SK-N-SH (cell line): Measurements from ENCODE around the gene GNA15. TPM values are rescaled to one million over a fixed set of nuclear protein-coding genes. Genes with fewer than 3 reads are reported as not detected.

Experiments used
- CTCF ChIA-PET: fragments of 300-600, 350-600 bp; formaldehyde crosslinking; extraction: SDS; loops from one replicate; lab custom pipeline; 2021; lab: Yijun Ruan, JAX
- POLR2A ChIA-PET: fragments of 350-600 bp; sonication (Branson Sonifier 250); formaldehyde crosslinking; extraction: SDS; loops from one replicate; lab custom pipeline; 2020; ENCODE audit warnings: antibody characterized with exemption, inconsistent platforms; lab: Yijun Ruan, JAX
- DNase-seq: peaks from one replicate; pipeline ENCODE4 v3.0.0; 2012
- H2AFZ ChIP-seq: fragments of 200-600 bp; sonication (generic); 2 replicates; pipeline ENCODE4 v1.8.1; 2016; ENCODE audit warnings: antibody characterized with exemption, mild to moderate bottlenecking, low read depth
- H3F3A ChIP-seq: fragments of 200-600 bp; sonication (generic); replicated peaks from 2 replicates; pipeline ENCODE3; 2016; ENCODE audit warnings: antibody characterized with exemption, mild to moderate bottlenecking; ENCODE audit not compliant: insufficient read depth
- H3K27ac ChIP-seq, 2 experiments: fragments of 200-500 bp in 1 of 2; fragments of 200-600 bp in 1 of 2; sonication (Bioruptor generic) in 1 of 2; sonication (generic), shearing (Covaris generic) in 1 of 2; 2 replicates each; pipeline versions ENCODE4 v1.5.1 to v1.6.1; 2014 to 2016; ENCODE audit warnings: low read depth in 2 of 2, inconsistent platforms in 1 of 2, low read length in 1 of 2, mild to moderate bottlenecking in 1 of 2, mixed read lengths in 1 of 2
- H3K27me3 ChIP-seq: fragments of 200-600 bp; sonication (generic), shearing (Covaris generic); 2 replicates; pipeline ENCODE4 v1.6.1; 2016; ENCODE audit warnings: mixed run types; ENCODE audit not compliant: insufficient read depth
- H3K36me3 ChIP-seq, 2 experiments: fragments of 200-500 bp in 1 of 2; fragments of 200-600 bp in 1 of 2; sonication (Bioruptor generic) in 1 of 2; sonication (generic) in 1 of 2; replicated peaks in 1 of 2; 2 replicates each; pipeline versions ENCODE3 to v1.5.1; 2014 to 2016; ENCODE audit warnings: low read length in 1 of 2, mild to moderate bottlenecking in 1 of 2; ENCODE audit not compliant: insufficient read depth in 2 of 2, control insufficient read depth in 1 of 2
- H3K4me1 ChIP-seq, 2 experiments: fragments of 200-500 bp in 1 of 2; fragments of 200-600 bp in 1 of 2; sonication (Bioruptor generic) in 1 of 2; sonication (generic), shearing (Covaris generic) in 1 of 2; 2 replicates each; pipeline versions ENCODE4 v1.5.1 to v1.6.1; 2014 to 2016; ENCODE audit warnings: low read depth in 1 of 2, low read length in 1 of 2, mixed run types in 1 of 2; ENCODE audit not compliant: insufficient read depth in 2 of 2, control insufficient read depth in 1 of 2
- H3K4me2 ChIP-seq: fragments of 200-600 bp; sonication (generic), shearing (Covaris generic); 2 replicates; pipeline ENCODE4 v1.6.1; 2017; ENCODE audit warnings: mixed run types
- H3K4me3 ChIP-seq, 2 experiments: fragments of 200-500 bp in 1 of 2; fragments of 200-600 bp in 1 of 2; sonication (Bioruptor generic) in 1 of 2; sonication (generic), shearing (Covaris generic) in 1 of 2; 2 replicates each; pipeline versions ENCODE4 v1.5.1 to v1.8.1; 2014 to 2016; ENCODE audit warnings: low read depth in 2 of 2, inconsistent platforms in 1 of 2, low read length in 1 of 2, mild to moderate bottlenecking in 1 of 2, mixed read lengths in 1 of 2, moderate library complexity in 1 of 2
- H3K79me2 ChIP-seq: fragments of 200-600 bp; sonication (generic); 2 replicates; pipeline ENCODE4 v1.8.1; 2017; ENCODE audit warnings: mild to moderate bottlenecking; ENCODE audit not compliant: insufficient read depth
- H3K9ac ChIP-seq: fragments of 200-600 bp; sonication (generic); 2 replicates; pipeline ENCODE4 v1.6.1; 2017; ENCODE audit warnings: mixed run types
- H3K9me2 ChIP-seq: fragments of 200-600 bp; sonication (generic); 2 replicates; pipeline ENCODE4 v1.6.1; 2017; ENCODE audit warnings: mixed run types
- H3K9me3 ChIP-seq: fragments of 200-600 bp; sonication (generic); 2 replicates; pipeline ENCODE4 v1.6.1; 2017; ENCODE audit warnings: mixed run types, mild to moderate bottlenecking, moderate library complexity
- H4K20me1 ChIP-seq: fragments of 200-600 bp; sonication (generic); 2 replicates; pipeline ENCODE4 v1.6.1; 2017; ENCODE audit warnings: mild to moderate bottlenecking, mixed run types; ENCODE audit not compliant: insufficient read depth
- EP300 ChIP-seq, 2 experiments: IDR thresholded peaks; 2 replicates each; pipeline versions ENCODE4 v1.4.0 to v1.6.1; 2012; ENCODE audit warnings: borderline replicate concordance in 1 of 2, low read depth in 1 of 2, low read length in 1 of 2
- FOSL2 ChIP-seq: IDR thresholded peaks from 2 replicates; pipeline ENCODE4 v1.4.0; 2012; ENCODE audit warnings: low read depth, mild to moderate bottlenecking, moderate library complexity, borderline replicate concordance
- FOXJ3 ChIP-seq: sonication (generic); formaldehyde crosslinking; IDR thresholded peaks from 2 replicates; pipeline ENCODE4 v1.5.1; 2020; ENCODE audit warnings: mild to moderate bottlenecking, missing genetic modification reagents
- FOXM1 ChIP-seq: IDR thresholded peaks from 2 replicates; pipeline ENCODE4 v1.4.0; 2012; ENCODE audit warnings: low read depth, mild to moderate bottlenecking
- MAX ChIP-seq: IDR thresholded peaks from 2 replicates; pipeline ENCODE4 v1.4.0; 2012; ENCODE audit warnings: low read depth
- MXI1 ChIP-seq: IDR thresholded peaks from 2 replicates; pipeline ENCODE4 v1.6.1; 2012; ENCODE audit warnings: mild to moderate bottlenecking, low read depth, low read length, improper control_type of control experiment
- REST ChIP-seq: IDR thresholded peaks from 2 replicates; pipeline ENCODE4 v1.6.1; 2012; ENCODE audit warnings: mild to moderate bottlenecking, low read depth, low read length, moderate library complexity
- TAF1 ChIP-seq: IDR thresholded peaks from 2 replicates; pipeline ENCODE4 v1.6.1; 2012; ENCODE audit warnings: low read depth, mild to moderate bottlenecking, low read length, moderate library complexity, borderline replicate concordance
- YY1 ChIP-seq: IDR thresholded peaks from 2 replicates; pipeline ENCODE4 v1.4.0; 2012; ENCODE audit warnings: low read depth, mild to moderate bottlenecking
- ZBTB33 ChIP-seq: IDR thresholded peaks from 2 replicates; pipeline ENCODE4 v1.4.0; 2012; ENCODE audit warnings: low read depth, borderline replicate concordance
- WGBS: methylation state at CpG from one replicate; pipeline ENCODE4 v1.1.6; 2017; ENCODE audit warnings: low lambda C conversion rate; 5-methylcytosine and 5-hydroxymethylcytosine counted together
- polyA plus RNA-seq, 3 experiments: library from polyadenylated mRNA; depleted of rRNA; stranded (reverse); fragments of >200 nt; gene quantifications; 2 replicates each; pipeline ENCODE4 v1.2.3, GENCODE V29; 2012

The GNA15 gene
- polyA plus RNA-seq, 1 of the 3 experiments (the other 2 are of a cell fraction) = 0.05 TPM

GRCh38 chr19:3110126-3110825, 25.6 kb upstream of the GNA15 start:
- Histone ChIP-seq H3K9me2 (no peaks in the 10 kb centered on the region), H3K9ac (no peak overlapping the region), H2AFZ (no peak overlapping the region)
- CTCF ChIA-PET = interaction anchor here (0.7 to 12.3 kb wide), 7 partner anchors 17 to 160 kb away, joined by 3 to 154 read pairs (median 9); no protein-coding TSS in a partner anchor
- no peak for TF ChIP-seq REST
- no peak for TF ChIP-seq FOXJ3 (CRISPR knock-in tag)
- no peak for TF ChIP-seq TAF1
- TF ChIP-seq FOXM1 = no peak
- no peak for TF ChIP-seq YY1
- no peak for TF ChIP-seq MXI1
- no peak for TF ChIP-seq MAX
- TF ChIP-seq, all 33 proteins: peak for 0
- H3K4me1 ChIP-seq = no peaks in the 10 kb centered on the region
- POLR2A ChIA-PET = no interaction called here
- H3K9me3 ChIP-seq = no peaks in the 10 kb centered on the region
- peaks cover 55% of the 10 kb centered on the region for H4K20me1 ChIP-seq
- no peaks in the 10 kb centered on the region for H3F3A ChIP-seq
- DNase-seq = no peak
- H3K36me3 ChIP-seq = peaks cover 3 to 4% of the 10 kb centered on the region in 2 experiments
- H3K4me2 ChIP-seq = no peak overlapping the region
- H3K4me3 ChIP-seq = no peak overlapping the region
- over 99% methylated on average over 15 of the region's 37 CpGs for WGBS
- H3K27ac ChIP-seq = no peak overlapping the region
- H3K27me3 ChIP-seq = no peaks in the 10 kb centered on the region
- peaks cover 67% of the 10 kb centered on the region; the same call in 1 of the 2 replicates for H3K79me2 ChIP-seq

- peaks cover 3 to 4% of the 10 kb centered on the region in 2 experiments for H3K36me3 ChIP-seq
- no peaks in the 10 kb centered on the region for H3K4me1 ChIP-seq
- H4K20me1 ChIP-seq = peaks cover 41% of the 10 kb centered on the region
- H3K27me3 ChIP-seq = no peaks in the 10 kb centered on the region
- no peak overlapping the region for H3K4me2 ChIP-seq
- POLR2A ChIA-PET = no interaction called here
- H3K9me3 ChIP-seq = no peaks in the 10 kb centered on the region
- no peak for DNase-seq
- H3K79me2 ChIP-seq = peaks cover 53% of the 10 kb centered on the region; the same call in 1 of the 2 replicates
- no peak overlapping the region for H3K4me3 ChIP-seq
- H3K9me2 ChIP-seq = no peaks in the 10 kb centered on the region
- no peak for TF ChIP-seq EP300 (IDR thresholded peaks at IDR 0.05; ENCODE audit: borderline replicate concordance in 1 of 2, low read depth in 1 of 2, low read length in 1 of 2)
- no peak for TF ChIP-seq FOSL2
- no peak for TF ChIP-seq TAF1
- no peak for TF ChIP-seq FOXM1
- no peak for TF ChIP-seq REST
- TF ChIP-seq ZBTB33 = no peak
- TF ChIP-seq, all 33 proteins: peak for 0
- no peaks in the 10 kb centered on the region for H3F3A ChIP-seq
- WGBS = 84% methylated on average over 7 of the region's 17 CpGs
- CTCF ChIA-PET = interaction anchor here (1.0 to 12.3 kb wide), 4 partner anchors 16 to 161 kb away, joined by 4 to 154 read pairs (median 65); no protein-coding TSS in a partner anchor
- no peak overlapping the region for H2AFZ ChIP-seq
- no peak overlapping the region for H3K9ac ChIP-seq
- H3K27ac ChIP-seq = no peak overlapping the region
Measured at GRCh38 chr19:3111586-3112247, 24.1 kb upstream of the GNA15 start.
